D721Med (cell line): Measurements from ENCODE around the gene RNF151.

Source experiments
- DNase-seq: peaks from one replicate; pipeline ENCODE4 v3.0.0; 2011; ENCODE audit warnings: low spot score; ENCODE audit not compliant: insufficient read length
- FAIRE-seq: peaks from 2 replicates; lab custom pipeline; 2011; peaks lifted over from hg19 to GRCh38; lab: Jason Lieb, UNC
- TF ChIP-seq, protein P1 (sequence below): IDR thresholded peaks from 2 replicates; pipeline ENCODE4 v1.5.1; 2012; ENCODE audit warnings: mild to moderate bottlenecking, control low read depth; ENCODE audit not compliant: insufficient read depth; ENCODE audit errors: missing control alignments

Gene RNF151

DNA sequence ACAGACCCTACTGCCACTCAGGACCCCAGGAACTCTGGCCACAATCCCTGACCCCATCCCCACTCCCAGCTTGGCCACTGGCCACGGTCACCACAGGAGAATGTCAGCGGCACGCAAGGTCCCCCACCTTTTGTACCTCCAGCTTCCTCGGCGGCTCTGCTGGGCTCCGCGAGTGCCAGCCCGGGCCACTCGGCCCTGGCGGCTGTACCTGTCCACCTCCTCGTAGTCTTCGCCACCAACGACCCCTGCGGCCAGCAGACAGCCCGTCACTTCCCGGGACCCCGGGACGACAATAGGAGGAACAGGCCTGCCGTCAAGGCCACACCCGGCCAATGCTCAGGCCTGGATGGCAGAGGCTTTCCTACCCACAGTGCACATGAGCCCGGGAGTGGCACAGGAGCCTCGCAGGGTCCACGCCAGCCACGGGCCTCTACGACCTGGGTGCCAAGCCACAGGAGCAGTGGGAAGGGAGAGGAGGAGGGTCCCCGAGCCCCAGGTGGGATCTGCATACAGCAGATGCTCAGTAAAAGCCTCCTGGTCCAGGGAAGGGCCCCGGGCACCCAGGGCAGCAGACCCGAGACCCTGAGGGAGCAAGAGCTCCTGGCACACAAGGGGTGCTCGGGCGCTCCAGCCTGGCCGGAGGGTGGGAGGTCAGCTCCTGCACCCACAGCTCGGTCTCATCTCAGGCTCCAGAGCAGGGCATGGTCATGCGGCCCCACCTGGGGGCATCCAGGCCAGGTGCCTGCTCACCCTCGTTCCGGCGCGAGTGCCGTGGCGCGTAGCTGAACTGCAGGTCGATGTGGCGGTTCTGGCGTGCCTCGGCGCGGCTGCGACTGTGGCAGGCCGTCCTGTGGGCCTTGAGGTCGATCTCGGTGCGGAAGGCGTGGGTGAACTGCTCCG, 35.0 kb downstream of the RNF151 start:
- DNase-seq (no peak), FAIRE-seq (no peak)
- TF ChIP-seq, protein P1, sequence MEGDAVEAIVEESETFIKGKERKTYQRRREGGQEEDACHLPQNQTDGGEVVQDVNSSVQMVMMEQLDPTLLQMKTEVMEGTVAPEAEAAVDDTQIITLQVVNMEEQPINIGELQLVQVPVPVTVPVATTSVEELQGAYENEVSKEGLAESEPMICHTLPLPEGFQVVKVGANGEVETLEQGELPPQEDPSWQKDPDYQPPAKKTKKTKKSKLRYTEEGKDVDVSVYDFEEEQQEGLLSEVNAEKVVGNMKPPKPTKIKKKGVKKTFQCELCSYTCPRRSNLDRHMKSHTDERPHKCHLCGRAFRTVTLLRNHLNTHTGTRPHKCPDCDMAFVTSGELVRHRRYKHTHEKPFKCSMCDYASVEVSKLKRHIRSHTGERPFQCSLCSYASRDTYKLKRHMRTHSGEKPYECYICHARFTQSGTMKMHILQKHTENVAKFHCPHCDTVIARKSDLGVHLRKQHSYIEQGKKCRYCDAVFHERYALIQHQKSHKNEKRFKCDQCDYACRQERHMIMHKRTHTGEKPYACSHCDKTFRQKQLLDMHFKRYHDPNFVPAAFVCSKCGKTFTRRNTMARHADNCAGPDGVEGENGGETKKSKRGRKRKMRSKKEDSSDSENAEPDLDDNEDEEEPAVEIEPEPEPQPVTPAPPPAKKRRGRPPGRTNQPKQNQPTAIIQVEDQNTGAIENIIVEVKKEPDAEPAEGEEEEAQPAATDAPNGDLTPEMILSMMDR: no peak

- FAIRE-seq: no peak
- TF ChIP-seq, protein P1: no peak
- DNase-seq: no peak
Observed at GRCh38 chr16:2002406-2003230, 36.0 kb downstream of the RNF151 start.

GRCh38 chr16:2003231-2003826, 36.7 kb downstream of the RNF151 start:
- DNase-seq (no peak), FAIRE-seq (no peak)
- TF ChIP-seq, protein P1: no peak

DNA sequence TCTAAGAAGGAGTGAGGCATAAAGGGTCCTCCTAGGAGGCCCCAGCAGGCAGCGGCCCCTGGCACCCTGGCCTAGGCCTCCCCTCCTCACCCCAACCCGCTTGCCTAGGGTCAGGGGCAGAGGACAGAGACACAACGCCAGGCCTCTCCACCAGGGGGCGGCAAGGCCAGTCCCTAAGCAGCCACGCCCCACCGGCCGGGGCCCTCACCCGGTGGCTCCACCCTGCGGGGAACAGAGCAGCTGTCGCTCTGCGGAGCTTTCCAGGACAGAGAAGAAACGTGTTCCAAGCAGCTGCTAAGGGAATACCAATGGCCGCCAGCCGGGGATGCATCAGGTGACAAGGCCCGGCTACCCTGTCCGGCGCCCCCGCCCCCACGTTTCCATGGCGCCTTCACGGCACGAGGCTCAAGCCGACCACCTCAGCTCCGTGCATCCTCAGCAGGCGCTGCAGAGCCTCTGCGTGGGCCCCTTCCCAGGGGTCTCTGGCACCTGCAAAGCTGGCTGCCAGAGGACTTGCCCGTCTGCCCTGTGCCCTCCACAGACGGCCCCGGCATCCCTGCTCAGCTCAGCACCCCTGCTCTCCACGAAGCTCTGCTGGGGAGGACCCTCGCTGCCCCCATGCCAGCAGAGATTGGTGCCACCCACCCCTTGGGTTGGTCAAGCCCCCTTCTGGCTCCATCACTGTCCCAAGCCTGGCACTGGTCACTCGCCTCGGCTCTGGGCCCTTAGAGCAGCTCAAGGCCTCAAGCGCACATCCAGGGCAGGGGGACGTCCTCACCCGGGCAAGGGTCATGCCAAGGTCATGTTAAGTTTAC, 37.4 kb downstream of the RNF151 start:
- FAIRE-seq (no peak), DNase-seq (peak; percentile 96)
- TF ChIP-seq, protein P1: peak; percentile 85

GRCh38 chr16:2004795-2005517, 38.3 kb downstream of the RNF151 start:
- no peak for DNase-seq
- TF ChIP-seq, protein P1: no peak
- FAIRE-seq: no peak

DNA sequence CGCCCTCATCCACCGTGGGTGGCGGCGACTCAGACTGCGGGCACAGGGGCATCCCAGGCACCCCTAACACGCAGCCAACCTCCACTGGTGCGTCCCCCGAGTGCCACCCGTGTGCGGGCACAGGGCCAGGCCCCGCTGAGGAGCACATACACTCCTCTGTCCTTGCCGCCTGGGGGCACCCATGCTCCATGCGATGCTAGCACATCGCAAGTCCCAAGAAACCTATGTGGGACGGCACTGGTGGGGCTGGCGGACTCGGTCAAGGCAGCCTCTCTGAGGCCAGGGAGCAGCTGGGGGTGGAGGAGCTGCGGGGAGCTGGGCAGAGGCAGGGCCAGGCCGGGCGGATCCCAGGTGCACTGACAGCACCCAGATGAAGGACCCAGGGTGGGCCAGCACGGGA, 39.0 kb downstream of the RNF151 start:
- TF ChIP-seq, protein P1: peak; percentile 69
- DNase-seq (no peak), FAIRE-seq (no peak)
